Gastrocnemius medialis (tissue), 4 donors: Measurements from ENCODE around the gene RGSL1. TPM values are rescaled to one million over a fixed set of nuclear protein-coding genes. Genes with fewer than 3 reads are reported as not detected.

ENCODE experiments used
- ATAC-seq, 2 donors: fragments of 150-250 bp; one replicate each; pipeline ENCODE4 v1.9.1; 2016
- DNase-seq, 2 donors: peaks; one replicate each; pipeline ENCODE4 v3.0.0-alpha.2; 2019
- H3K27ac ChIP-seq, 4 donors: fragments of 200-600 bp; sonication (generic); 1 replicate in 1 of 4; 2 replicates in 3 of 4; pipeline ENCODE4 v1.5.1; 2016 to 2018; ENCODE audit warnings: mild to moderate bottlenecking in 2 of 4, moderate library complexity in 1 of 4
- H3K27me3 ChIP-seq, 3 donors: fragments of 200-600 bp; sonication (generic) in 2 of 3; 1 replicate in 1 of 3; 2 replicates in 2 of 3; pipeline versions ENCODE4 v1.5.1 to v1.6.0; 2016 to 2019; ENCODE audit warnings: mild to moderate bottlenecking in 1 of 3, moderate library complexity in 1 of 3
- H3K36me3 ChIP-seq, 2 donors: fragments of 200-600 bp; sonication (generic) in 1 of 2; one replicate each; pipeline ENCODE4 v1.5.1; 2017 to 2018
- H3K4me1 ChIP-seq, 2 donors: fragments of 200-600 bp; sonication (generic) in 1 of 2; one replicate each; pipeline ENCODE4 v1.5.1; 2016 to 2017; ENCODE audit warnings: mild to moderate bottlenecking in 2 of 2
- H3K4me3 ChIP-seq, 4 donors: fragments of 200-600 bp; sonication (generic) in 3 of 4; 1 replicate in 1 of 4; 2 replicates in 3 of 4; pipeline ENCODE4 v1.5.1; 2016 to 2019; ENCODE audit warnings: mild to moderate bottlenecking in 2 of 4
- H3K9me3 ChIP-seq, 3 donors: fragments of 200-600 bp; sonication (generic) in 2 of 3; 1 replicate in 1 of 3; 2 replicates in 2 of 3; pipeline ENCODE4 v1.5.1; 2016 to 2019
- CTCF ChIP-seq, 5 experiments: fragments of 450-650 bp in 3 of 5; fragments of 200-600 bp in 2 of 5; sonication (generic) in 2 of 5; IDR thresholded peaks in 4 of 5; conservative IDR thresholded peaks in 1 of 5; 1 replicate in 4 of 5; 2 replicates in 1 of 5; pipeline ENCODE4 v1.5.1; 2016 to 2019; ENCODE audit warnings: antibody characterized with exemption in 5 of 5, mild to moderate bottlenecking in 3 of 5, moderate library complexity in 3 of 5
- POLR2A ChIP-seq, 2 donors: fragments of 450-650 bp; IDR thresholded peaks; one replicate each; pipeline ENCODE4 v1.6.1; 2017; ENCODE audit warnings: antibody characterized with exemption in 2 of 2, mild to moderate bottlenecking in 2 of 2, moderate library complexity in 2 of 2
- in situ Hi-C, 4 donors: fragments of 200-750 bp; cut with MboI; loops; one replicate each; pipeline versions ENCODE4 v1.15.0 to v1.8.0; 2017; ENCODE audit warnings: low sequenced_read_pairs in 4 of 4
- intact Hi-C: fragments of 100-400 bp; cut with DNase I; formaldehyde crosslinking; loops from one replicate; pipeline ENCODE4 v1.15.1; 2023; ENCODE audit warnings: low total_unique reads
- total RNA-seq, 4 donors: library from RNA; depleted of rRNA; stranded (reverse); fragments of >200 nt; gene quantifications; one replicate each; pipeline versions ENCODE4 v1.1.0 to v1.2.3, GENCODE V29; 2016

The RGSL1 gene
- total RNA-seq, 4 donors from 2014 or later, result not detected

- peaks cover 13 to 16% of the 10 kb centered on the region in 2 donors for H3K4me1 ChIP-seq
- intact Hi-C loops (no loop called here), in situ Hi-C loops (loop anchor here (5.0 to 25.0 kb wide), 4 partner anchors 184 to 513 kb away; partner anchors contain the start of gene NPL (in 2 of the 4))
Observed at GRCh38 chr1:182598296-182598695, 148.3 kb downstream of the RGSL1 start.

DNA sequence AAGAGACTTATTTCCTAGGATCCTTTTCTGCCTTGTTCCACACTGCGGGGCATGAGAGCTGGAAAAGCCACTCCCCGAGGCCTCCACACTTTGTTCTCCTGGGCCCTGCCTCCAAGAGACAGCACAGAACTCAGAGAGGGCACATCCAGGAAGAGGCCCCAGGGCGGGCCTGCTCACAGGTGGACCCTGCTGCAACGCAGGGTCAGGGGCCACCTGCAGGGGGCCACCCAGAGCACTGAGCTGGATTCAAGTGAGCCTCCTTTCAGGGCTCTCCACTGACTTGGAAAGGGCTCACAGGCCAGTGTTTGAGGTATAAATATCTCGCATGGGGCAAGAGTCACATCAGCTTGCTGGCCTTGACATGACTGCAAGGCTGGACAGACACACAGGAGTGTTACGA, 149.4 kb downstream of the RGSL1 start:
- no peak for ATAC-seq
- intact Hi-C loops (no loop called here), in situ Hi-C loops (loop anchor here (5.0 to 25.0 kb wide), 4 partner anchors 183 to 515 kb away; partner anchors contain the start of gene NPL (in 2 of the 4))
- no peaks in the 10 kb centered on the region for H3K9me3 ChIP-seq
- H3K4me3 ChIP-seq, result no peak overlapping the region
- H3K27me3 ChIP-seq, result no peaks in the 10 kb centered on the region
- H3K36me3 ChIP-seq, result no peaks in the 10 kb centered on the region
- TF ChIP-seq POLR2A (IDR thresholded peaks at IDR 0.05) (no peak), CTCF (IDR thresholded peaks at IDR 0.05 in 4 of 5, conservative IDR thresholded peaks at IDR 0.05 in 1 of 5) (peak in 1 of 5 experiments; percentile 31)
- peak overlapping the region in 1 of 4 donors; percentile 18 for H3K27ac ChIP-seq
- peaks cover 16 to 20% of the 10 kb centered on the region in 2 donors for H3K4me1 ChIP-seq
- DNase-seq, result no peak

More at GRCh38 chr1:182598296-182598695, 148.3 kb downstream of the RGSL1 start:
- no peak for TF ChIP-seq CTCF (IDR thresholded peaks at IDR 0.05 in 4 of 5, conservative IDR thresholded peaks at IDR 0.05 in 1 of 5)
- TF ChIP-seq POLR2A (IDR thresholded peaks at IDR 0.05), result no peak
- Histone ChIP-seq H3K27me3 (no peaks in the 10 kb centered on the region), H3K36me3 (no peaks in the 10 kb centered on the region), H3K4me3 (no peak overlapping the region), H3K9me3 (no peaks in the 10 kb centered on the region), H3K27ac (no peak overlapping the region)
- no peak for ATAC-seq
- no peak for DNase-seq

- no peak overlapping the region for H3K4me3 ChIP-seq
- no peak overlapping the region for H3K27ac ChIP-seq
- peaks cover 22 to 26% of the 10 kb centered on the region in 2 donors for H3K4me1 ChIP-seq
- H3K27me3 ChIP-seq, result no peaks in the 10 kb centered on the region
- intact Hi-C loops, result loop anchor here (5.0 to 10.0 kb wide), 4 partner anchors 237 to 1035 kb away; partner anchors contain the start of genes ARPC5 and DHX9
- no peak for ATAC-seq
- no peaks in the 10 kb centered on the region for H3K36me3 ChIP-seq
- DNase-seq, result no peak
- in situ Hi-C loops, result no loop called here
- no peaks in the 10 kb centered on the region for H3K9me3 ChIP-seq
- no peak for TF ChIP-seq POLR2A (IDR thresholded peaks at IDR 0.05)
- no peak for TF ChIP-seq CTCF (IDR thresholded peaks at IDR 0.05 in 4 of 5, conservative IDR thresholded peaks at IDR 0.05 in 1 of 5)
Observed at GRCh38 chr1:182600036-182600713, 150.2 kb downstream of the RGSL1 start.

DNA sequence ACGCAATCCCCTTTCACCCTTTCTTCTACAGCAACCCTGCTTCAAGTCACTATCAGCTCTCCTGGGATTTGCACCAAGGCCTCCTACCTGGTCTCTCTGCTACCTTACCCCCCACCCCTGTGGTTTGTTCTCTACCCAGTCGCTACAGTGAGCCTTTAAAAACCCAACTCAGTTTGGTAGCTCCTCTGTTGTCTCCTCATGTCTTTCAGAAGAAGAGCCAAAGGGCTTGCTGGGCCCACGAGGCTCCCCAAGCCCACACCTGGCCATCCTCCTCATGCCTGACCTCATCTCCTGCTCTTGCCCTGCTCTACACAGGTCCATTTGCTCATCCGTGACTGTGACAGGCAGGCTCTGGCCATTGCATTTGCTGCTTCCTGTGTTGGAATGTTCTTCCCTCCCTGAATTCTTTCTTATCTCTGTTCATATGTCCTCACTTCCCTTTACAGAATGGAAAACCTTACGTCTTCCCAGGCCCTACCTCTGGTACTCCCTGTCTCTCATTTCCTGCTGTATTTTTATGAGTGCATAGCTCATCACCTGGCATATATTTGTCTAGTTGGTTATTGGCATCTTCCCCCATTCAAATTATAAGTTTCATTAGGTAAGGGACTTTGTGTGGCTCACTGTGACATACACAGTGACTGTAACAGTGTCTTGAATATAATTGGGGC, 150.9 kb downstream of the RGSL1 start:
- DNase-seq (no peak), ATAC-seq (no peak)
- H3K4me1 ChIP-seq, result peaks cover 22 to 23% of the 10 kb centered on the region in 2 donors
- no peak overlapping the region for H3K4me3 ChIP-seq
- in situ Hi-C loops, result no loop called here
- peak overlapping the region in 1 of 4 donors; percentile 66 for H3K27ac ChIP-seq
- intact Hi-C loops, result loop anchor here (1.0 to 10.0 kb wide), 5 partner anchors 181 to 1034 kb away; partner anchors contain the start of genes ARPC5 and DHX9
- no peaks in the 10 kb centered on the region for H3K36me3 ChIP-seq
- no peak for TF ChIP-seq CTCF (IDR thresholded peaks at IDR 0.05 in 4 of 5, conservative IDR thresholded peaks at IDR 0.05 in 1 of 5)
- no peak for TF ChIP-seq POLR2A (IDR thresholded peaks at IDR 0.05)
- H3K9me3 ChIP-seq, result no peaks in the 10 kb centered on the region
- H3K27me3 ChIP-seq, result no peaks in the 10 kb centered on the region
